ENCODE measurements around the gene IER2.

DNA sequence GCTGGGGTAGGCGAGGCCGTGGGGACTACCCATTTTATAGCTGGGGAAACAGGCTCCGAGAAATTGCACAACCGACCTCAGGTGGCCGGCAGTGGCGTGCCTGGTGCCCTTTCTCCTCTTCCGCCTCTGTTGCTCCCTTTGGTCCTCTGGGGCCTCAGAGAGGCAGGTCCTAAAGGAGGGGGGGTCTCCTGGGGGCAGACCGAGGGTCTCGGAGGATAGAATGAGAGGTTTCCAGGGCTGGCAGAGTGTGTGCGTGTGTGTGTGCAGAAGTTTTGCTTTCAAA lies 11.4 kb upstream of the IER2 start:
- TF ChIP-seq POLR2AphosphoS5 (IDR thresholded peaks at IDR 0.05) (no peak), POLR2A (IDR thresholded peaks at IDR 0.05) (no peak)
- TF ChIP-seq, protein P1, sequence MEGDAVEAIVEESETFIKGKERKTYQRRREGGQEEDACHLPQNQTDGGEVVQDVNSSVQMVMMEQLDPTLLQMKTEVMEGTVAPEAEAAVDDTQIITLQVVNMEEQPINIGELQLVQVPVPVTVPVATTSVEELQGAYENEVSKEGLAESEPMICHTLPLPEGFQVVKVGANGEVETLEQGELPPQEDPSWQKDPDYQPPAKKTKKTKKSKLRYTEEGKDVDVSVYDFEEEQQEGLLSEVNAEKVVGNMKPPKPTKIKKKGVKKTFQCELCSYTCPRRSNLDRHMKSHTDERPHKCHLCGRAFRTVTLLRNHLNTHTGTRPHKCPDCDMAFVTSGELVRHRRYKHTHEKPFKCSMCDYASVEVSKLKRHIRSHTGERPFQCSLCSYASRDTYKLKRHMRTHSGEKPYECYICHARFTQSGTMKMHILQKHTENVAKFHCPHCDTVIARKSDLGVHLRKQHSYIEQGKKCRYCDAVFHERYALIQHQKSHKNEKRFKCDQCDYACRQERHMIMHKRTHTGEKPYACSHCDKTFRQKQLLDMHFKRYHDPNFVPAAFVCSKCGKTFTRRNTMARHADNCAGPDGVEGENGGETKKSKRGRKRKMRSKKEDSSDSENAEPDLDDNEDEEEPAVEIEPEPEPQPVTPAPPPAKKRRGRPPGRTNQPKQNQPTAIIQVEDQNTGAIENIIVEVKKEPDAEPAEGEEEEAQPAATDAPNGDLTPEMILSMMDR (IDR thresholded peaks at IDR 0.05 in 8 of 11, conservative IDR thresholded peaks at IDR 0.05 in 3 of 11) = no peak

Measured in spleen (tissue), 7 donors.